HCT116 (cell line): ENCODE results near the gene GATA3. TPM values are rescaled to one million over a fixed set of nuclear protein-coding genes. Genes with fewer than 3 reads are reported as not detected.

Experiments
- ATAC-seq: fragments of 200-7000 bp; cut with Tn5 transposase; 2 replicates; pipeline ENCODE4 v1.9.1; 2020; ENCODE audit warnings: mild to moderate bottlenecking, moderate library complexity
- BruUV-seq: library from RNA; stranded (reverse); fragments of 400-500 nt; replicated peaks from 2 replicates; lab custom pipeline; 2021; lab: Mats Ljungman, UMichigan
- CTCF ChIA-PET: fragments of 300-600 bp; sonication (Branson Sonifier 250); formaldehyde crosslinking; loops from one replicate; lab custom pipeline; 2021; ENCODE audit warnings: antibody characterized with exemption; lab: Charles Lee
- POLR2A ChIA-PET: fragments of 300-600, 350-600 bp; sonication (Branson Sonifier 250); formaldehyde crosslinking; loops from one replicate; lab custom pipeline; 2021; ENCODE audit warnings: antibody characterized with exemption; lab: Charles Lee
- RAD21 ChIA-PET, 2 experiments: fragments of 300-600 bp; sonication (Branson Sonifier 250); formaldehyde crosslinking; loops; one replicate each; lab custom pipeline; 2023; ENCODE audit warnings: low total read pairs in 2 of 2; ENCODE audit not compliant: uncharacterized antibody in 2 of 2, unreplicated experiment in 2 of 2, low non-redundant PET in 1 of 2; lab: Charles Lee
- DNase-seq: peaks from one replicate; pipeline ENCODE4 v3.0.0-alpha.2; 2010; ENCODE audit warnings: low read depth, low spot score
- H2AFZ ChIP-seq: fragments of 200-600 bp; shearing (Covaris generic), sonication (generic); 2 replicates; pipeline ENCODE4 v1.6.1; 2017; ENCODE audit warnings: low read depth, mixed run types, mixed read lengths, antibody characterized with exemption, low read length; ENCODE audit not compliant: poor library complexity, severe bottlenecking
- H3K27ac ChIP-seq: 2 replicates; pipeline ENCODE4 v1.5.1; 2012; ENCODE audit warnings: low read depth, low read length
- H3K27me3 ChIP-seq: fragments of 200-600 bp; sonication (generic); 2 replicates; pipeline ENCODE4 v1.6.1; 2016; ENCODE audit warnings: mixed run types, low read length, mixed read lengths; ENCODE audit not compliant: insufficient read depth
- H3K36me3 ChIP-seq, 2 experiments: fragments of 200-500 bp in 1 of 2; fragments of 200-600 bp in 1 of 2; sonication (Bioruptor generic) in 1 of 2; sonication (generic) in 1 of 2; 2 replicates each; pipeline versions ENCODE4 v1.5.1 to v1.6.1; 2014 to 2016; ENCODE audit warnings: low read length in 2 of 2, inconsistent platforms in 1 of 2, mixed read lengths in 1 of 2, mixed run types in 1 of 2; ENCODE audit not compliant: insufficient read depth in 2 of 2, control insufficient read depth in 1 of 2
- H3K4me1 ChIP-seq, 2 experiments: fragments of 200-600 bp in 1 of 2; sonication (generic) in 1 of 2; 2 replicates each; pipeline versions ENCODE4 v1.5.1 to v1.6.1; 2012 to 2017; ENCODE audit warnings: low read length in 2 of 2, inconsistent platforms in 1 of 2, mild to moderate bottlenecking in 1 of 2, mixed read lengths in 1 of 2, mixed run types in 1 of 2, moderate library complexity in 1 of 2; ENCODE audit not compliant: insufficient read depth in 2 of 2, control insufficient read depth in 1 of 2
- H3K4me2 ChIP-seq: fragments of 200-600 bp; sonication (generic); 2 replicates; pipeline ENCODE4 v1.6.1; 2017; ENCODE audit warnings: mixed run types, low read length, mixed read lengths
- H3K4me3 ChIP-seq, 2 experiments: fragments of 200-600 bp in 1 of 2; sonication (generic) in 1 of 2; replicated peaks in 1 of 2; 2 replicates each; pipeline ENCODE4 v1.5.1; 2011 to 2016; ENCODE audit warnings: low read length in 2 of 2, control low read depth in 1 of 2, low read depth in 1 of 2, mild to moderate bottlenecking in 1 of 2, mixed read lengths in 1 of 2, mixed run types in 1 of 2
- H3K79me2 ChIP-seq: fragments of 200-600 bp; sonication (generic); 2 replicates; pipeline ENCODE4 v1.6.1; 2017; ENCODE audit warnings: mild to moderate bottlenecking, mixed run types, low read length, moderate library complexity, mixed read lengths; ENCODE audit not compliant: insufficient read depth
- H3K9ac ChIP-seq: fragments of 200-600 bp; sonication (generic); 2 replicates; pipeline ENCODE4 v1.6.1; 2016; ENCODE audit warnings: low read length, mixed read lengths
- H3K9me2 ChIP-seq: fragments of 200-600 bp; sonication (generic), shearing (Covaris generic); 2 replicates; pipeline ENCODE4 v1.6.1; 2017; ENCODE audit warnings: mixed run types, mild to moderate bottlenecking, moderate library complexity; ENCODE audit not compliant: insufficient read depth
- H3K9me3 ChIP-seq, 2 experiments: fragments of 200-500 bp in 1 of 2; fragments of 200-600 bp in 1 of 2; sonication (Bioruptor generic) in 1 of 2; sonication (generic) in 1 of 2; 2 replicates each; pipeline ENCODE4 v1.6.1; 2014 to 2017; ENCODE audit warnings: low read length in 2 of 2, mixed read lengths in 2 of 2, inconsistent platforms in 1 of 2, low read depth in 1 of 2, mild to moderate bottlenecking in 1 of 2, mixed run types in 1 of 2, moderate library complexity in 1 of 2; ENCODE audit not compliant: control insufficient read depth in 1 of 2, insufficient read depth in 1 of 2
- H4K20me1 ChIP-seq: fragments of 200-600 bp; sonication (generic), shearing (Covaris generic); 2 replicates; pipeline ENCODE4 v1.6.1; 2017; ENCODE audit warnings: mixed run types, mild to moderate bottlenecking, moderate library complexity; ENCODE audit not compliant: insufficient read depth
- EZH2 ChIP-seq: fragments of 200-600 bp; sonication (generic); IDR thresholded peaks from 2 replicates; pipeline ENCODE4 v1.6.1; 2017; ENCODE audit warnings: antibody characterized with exemption, mixed run types
- EZH2phosphoT487 ChIP-seq: fragments of 200-600 bp; IDR thresholded peaks from 2 replicates; pipeline ENCODE4 v1.6.1; 2018; ENCODE audit warnings: antibody characterized with exemption, borderline replicate concordance
- POLR2AphosphoS5 ChIP-seq: IDR thresholded peaks from 2 replicates; pipeline ENCODE4 v1.6.1; 2011; ENCODE audit warnings: mild to moderate bottlenecking, low read depth, low read length, moderate library complexity
- TCF7L2 ChIP-seq: IDR thresholded peaks from 2 replicates; pipeline ENCODE4 v1.7.0; 2011; ENCODE audit warnings: borderline replicate concordance, inconsistent platforms; ENCODE audit not compliant: insufficient read depth, insufficient read length; ENCODE audit errors: extremely low read depth
- YY1 ChIP-seq: IDR thresholded peaks from 2 replicates; pipeline ENCODE4 v1.6.1; 2011; ENCODE audit warnings: low read length, low read depth, moderate library complexity, mild to moderate bottlenecking; ENCODE audit not compliant: insufficient replicate concordance; ENCODE audit errors: extremely low read depth
- ZBTB33 ChIP-seq: IDR thresholded peaks from 2 replicates; pipeline ENCODE4 v1.6.1; 2011; ENCODE audit warnings: mild to moderate bottlenecking, low read length, moderate library complexity; ENCODE audit not compliant: insufficient replicate concordance; ENCODE audit errors: extremely low read depth
- intact Hi-C: fragments of 100-400 bp; cut with micrococcal nuclease; formaldehyde crosslinking; loops from 2 replicates; pipeline ENCODE4 v1.10.0; 2022
- total RNA-seq: library from RNA; stranded (reverse); gene quantifications from one replicate; pipeline ENCODE4 v1.2.1, GENCODE V29; 2021; ENCODE audit not compliant: unreplicated experiment
- TF ChIP-seq, protein P1 (sequence below): IDR thresholded peaks from 2 replicates; pipeline ENCODE4 v1.6.1; 2012
- TF ChIP-seq, protein P2 (sequence below): IDR thresholded peaks from 2 replicates; pipeline ENCODE4 v1.6.1; 2012

Gene GATA3
- total RNA-seq, 1 experiment from 2014 or later: 2.7 TPM

DNA sequence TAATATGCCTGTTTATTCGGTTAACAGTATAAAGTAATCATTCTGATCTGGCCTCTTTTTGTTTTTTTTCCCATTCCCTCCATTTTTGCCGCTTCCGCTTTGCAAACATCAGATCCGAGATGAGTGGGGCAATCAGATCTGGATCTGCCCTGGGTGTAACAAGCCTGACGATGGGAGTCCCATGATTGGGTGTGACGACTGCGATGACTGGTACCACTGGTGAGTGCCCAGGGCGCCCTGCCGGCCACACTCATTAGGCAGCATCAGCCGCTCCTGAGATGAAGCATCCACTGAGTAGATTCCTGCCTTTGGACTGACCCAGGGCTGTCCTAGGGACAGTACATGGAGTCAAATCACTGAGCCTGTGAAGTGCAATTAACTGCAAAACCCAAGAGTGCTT is 40.9 kb upstream of the GATA3 start:
- Histone ChIP-seq H3K4me3 (no peak overlapping the region), H3K4me2 (no peak overlapping the region), H3K27ac (no peak overlapping the region), H3K27me3 (no peaks in the 10 kb centered on the region), H4K20me1 (no peaks in the 10 kb centered on the region), H2AFZ (no peak overlapping the region), H3K9ac (no peak overlapping the region), H3K9me2 (no peaks in the 10 kb centered on the region), H3K79me2 (no peaks in the 10 kb centered on the region), H3K9me3 (no peaks in the 10 kb centered on the region), H3K36me3 (no peaks in the 10 kb centered on the region; a peak in 1 of 4 replicates), H3K4me1 (no peaks in the 10 kb centered on the region)
- no peak for TF ChIP-seq TCF7L2
- no peak for TF ChIP-seq ZBTB33
- TF ChIP-seq EZH2phosphoT487: no peak
- no peak for TF ChIP-seq EZH2
- no peak for TF ChIP-seq POLR2AphosphoS5
- no peak for TF ChIP-seq YY1
- TF ChIP-seq, protein P1, sequence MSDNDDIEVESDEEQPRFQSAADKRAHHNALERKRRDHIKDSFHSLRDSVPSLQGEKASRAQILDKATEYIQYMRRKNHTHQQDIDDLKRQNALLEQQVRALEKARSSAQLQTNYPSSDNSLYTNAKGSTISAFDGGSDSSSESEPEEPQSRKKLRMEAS: no peak
- TF ChIP-seq, protein P2, sequence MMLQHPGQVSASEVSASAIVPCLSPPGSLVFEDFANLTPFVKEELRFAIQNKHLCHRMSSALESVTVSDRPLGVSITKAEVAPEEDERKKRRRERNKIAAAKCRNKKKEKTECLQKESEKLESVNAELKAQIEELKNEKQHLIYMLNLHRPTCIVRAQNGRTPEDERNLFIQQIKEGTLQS: no peak
- DNase-seq (no peak), ATAC-seq (no peak)
- POLR2A ChIA-PET: no interaction called here
- no TSS peak for BruUV-seq
- intact Hi-C loops: no loop called here
- RAD21 ChIA-PET: no interaction called here
- CTCF ChIA-PET: no interaction called here
